ENCODE results near the gene ATP5ME.

Gene ATP5ME

GRCh38 chr4:632196-632790 lies 41.8 kb downstream of the ATP5ME start:
- DNase-seq: no peak

- DNase-seq: no peak
Measured at GRCh38 chr4:630656-631055, 43.4 kb downstream of the ATP5ME start.

GRCh38 chr4:629915-630641 lies 44.0 kb downstream of the ATP5ME start:
- no peak for DNase-seq

- no peak for DNase-seq
Measured at GRCh38 chr4:629636-629914, 44.5 kb downstream of the ATP5ME start.

GRCh38 chr4:628821-629635 lies 45.0 kb downstream of the ATP5ME start:
- no peak for DNase-seq

GRCh38 chr4:628311-628741 lies 45.8 kb downstream of the ATP5ME start:
- no peak for DNase-seq

- DNase-seq: no peak
Measured at GRCh38 chr4:627347-628125, 46.5 kb downstream of the ATP5ME start.

GRCh38 chr4:626201-627091 lies 47.6 kb downstream of the ATP5ME start:
- no peak for DNase-seq

GRCh38 chr4:625631-626161 lies 48.4 kb downstream of the ATP5ME start:
- DNase-seq: no peak

- no peak for DNase-seq
Measured at GRCh38 chr4:624705-625590, 49.1 kb downstream of the ATP5ME start, which contains the start of gene PDE6B. PDE6B (plus strand) TSS chr4:625573; CDS start chr4:625627, 54 bp downstream.

- DNase-seq: no peak
Measured at GRCh38 chr4:623914-624566, 50.0 kb downstream of the ATP5ME start.

GRCh38 chr4:622996-623913 lies 50.8 kb downstream of the ATP5ME start:
- DNase-seq: no peak

Measured in CD4-positive, alpha-beta T cell treated with Interleukin-1 beta for 1 hour (primary cell).